Testis (tissue), 3 donors: ENCODE results near the gene THSD4. TPM values are rescaled to one million over a fixed set of nuclear protein-coding genes. Genes with fewer than 3 reads are reported as not detected.
A peak's percentile ranks its signal among the peaks of the same experiment; 100 is the strongest.

Experiments used
- DNase-seq: peaks from one replicate; pipeline ENCODE4 v3.0.0-alpha.2; 2019
- H3K27ac ChIP-seq, 2 donors: fragments of 200-600 bp; sonication (generic); one replicate each; pipeline ENCODE4 v1.5.1; 2019
- H3K27me3 ChIP-seq: fragments of 200-600 bp; sonication (generic); one replicate; pipeline ENCODE4 v1.5.1; 2019
- H3K36me3 ChIP-seq: fragments of 200-600 bp; sonication (generic); one replicate; pipeline ENCODE4 v1.5.1; 2017; ENCODE audit warnings: low read depth; ENCODE audit errors: missing control alignments
- H3K4me1 ChIP-seq: fragments of 200-600 bp; sonication (generic); one replicate; pipeline ENCODE4 v1.5.1; 2019
- H3K4me3 ChIP-seq, 2 donors: fragments of 200-600 bp; sonication (generic); one replicate each; pipeline ENCODE4 v1.5.1; 2017 to 2019
- H3K9me3 ChIP-seq: fragments of 200-600 bp; sonication (generic); one replicate; pipeline ENCODE4 v1.5.1; 2017
- POLR2A ChIP-seq: fragments of 450-650 bp; IDR thresholded peaks from one replicate; pipeline ENCODE4 v1.6.1; 2017; ENCODE audit warnings: antibody characterized with exemption, mild to moderate bottlenecking, moderate library complexity
- whole genome bisulfite sequencing, 2 donors: methylation state at CpG; one replicate each; pipeline ENCODE4 v1.1.5; 2018; 5-methylcytosine and 5-hydroxymethylcytosine counted together
- intact Hi-C: fragments of 100-400 bp; cut with DNase I; formaldehyde crosslinking; loops from one replicate; pipeline ENCODE4 v1.15.1; 2023; ENCODE audit warnings: low total_unique reads
- polyA plus RNA-seq: library from polyadenylated mRNA; stranded (reverse); fragments of 350-450 nt; fragmentation: Illumina TruSeq; extraction: RNeasy Lipid Tissue Mini Kit (QIAGEN cat#74804); gene quantifications from one replicate; pipeline ENCODE4 v1.2.3, GENCODE V29; 2014; ENCODE audit warnings: low read depth, low replicate concordance; ENCODE audit not compliant: insufficient read depth
- total RNA-seq, 2 donors: library from RNA; depleted of rRNA; stranded (reverse); fragments of >200 nt; gene quantifications; one replicate each; pipeline ENCODE4 v1.2.3, GENCODE V29; 2016
- TF ChIP-seq, protein P1 (sequence below), 3 experiments: fragments of 450-650 bp in 2 of 3; fragments of 200-600 bp in 1 of 3; sonication (generic) in 1 of 3; IDR thresholded peaks; one replicate each; pipeline ENCODE4 v1.5.1; 2016 to 2019; ENCODE audit warnings: antibody characterized with exemption in 3 of 3, mild to moderate bottlenecking in 2 of 3, moderate library complexity in 1 of 3

The THSD4 gene
- total and polyA plus RNA-seq, 3 donors from 2014 or later: 14.3 to 21.5 (median 18.2) TPM

DNA sequence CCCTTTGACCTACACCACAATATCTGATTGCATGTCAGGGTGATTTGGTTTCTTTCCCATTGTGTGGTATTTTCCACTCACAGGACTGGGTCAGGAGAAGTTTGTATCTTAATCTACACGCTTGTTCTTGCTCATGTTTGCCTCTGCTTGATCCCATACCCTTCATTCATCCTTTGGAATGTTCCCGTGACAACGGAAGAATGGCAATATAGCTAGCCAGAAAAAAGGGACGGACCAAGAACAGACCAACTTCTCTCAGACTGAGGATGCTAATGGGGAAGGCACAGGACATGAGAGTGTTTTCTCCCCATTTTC lies 7.8 kb upstream of the THSD4 start:
- DNase-seq: no peak
- no peak overlapping the region for H3K27ac ChIP-seq
- no peaks in the 10 kb centered on the region for H3K36me3 ChIP-seq
- no peaks in the 10 kb centered on the region for H3K27me3 ChIP-seq
- 87 to 91% methylated on average over 4 of the region's 4 CpGs for WGBS, 2 donors
- intact Hi-C loops: no loop called here
- H3K4me3 ChIP-seq: no peak overlapping the region
- H3K4me1 ChIP-seq: peaks cover 8% of the 10 kb centered on the region
- no peak for TF ChIP-seq POLR2A
- TF ChIP-seq, protein P1, sequence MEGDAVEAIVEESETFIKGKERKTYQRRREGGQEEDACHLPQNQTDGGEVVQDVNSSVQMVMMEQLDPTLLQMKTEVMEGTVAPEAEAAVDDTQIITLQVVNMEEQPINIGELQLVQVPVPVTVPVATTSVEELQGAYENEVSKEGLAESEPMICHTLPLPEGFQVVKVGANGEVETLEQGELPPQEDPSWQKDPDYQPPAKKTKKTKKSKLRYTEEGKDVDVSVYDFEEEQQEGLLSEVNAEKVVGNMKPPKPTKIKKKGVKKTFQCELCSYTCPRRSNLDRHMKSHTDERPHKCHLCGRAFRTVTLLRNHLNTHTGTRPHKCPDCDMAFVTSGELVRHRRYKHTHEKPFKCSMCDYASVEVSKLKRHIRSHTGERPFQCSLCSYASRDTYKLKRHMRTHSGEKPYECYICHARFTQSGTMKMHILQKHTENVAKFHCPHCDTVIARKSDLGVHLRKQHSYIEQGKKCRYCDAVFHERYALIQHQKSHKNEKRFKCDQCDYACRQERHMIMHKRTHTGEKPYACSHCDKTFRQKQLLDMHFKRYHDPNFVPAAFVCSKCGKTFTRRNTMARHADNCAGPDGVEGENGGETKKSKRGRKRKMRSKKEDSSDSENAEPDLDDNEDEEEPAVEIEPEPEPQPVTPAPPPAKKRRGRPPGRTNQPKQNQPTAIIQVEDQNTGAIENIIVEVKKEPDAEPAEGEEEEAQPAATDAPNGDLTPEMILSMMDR (IDR thresholded peaks at IDR 0.05): no peak
- H3K9me3 ChIP-seq: no peaks in the 10 kb centered on the region

DNA sequence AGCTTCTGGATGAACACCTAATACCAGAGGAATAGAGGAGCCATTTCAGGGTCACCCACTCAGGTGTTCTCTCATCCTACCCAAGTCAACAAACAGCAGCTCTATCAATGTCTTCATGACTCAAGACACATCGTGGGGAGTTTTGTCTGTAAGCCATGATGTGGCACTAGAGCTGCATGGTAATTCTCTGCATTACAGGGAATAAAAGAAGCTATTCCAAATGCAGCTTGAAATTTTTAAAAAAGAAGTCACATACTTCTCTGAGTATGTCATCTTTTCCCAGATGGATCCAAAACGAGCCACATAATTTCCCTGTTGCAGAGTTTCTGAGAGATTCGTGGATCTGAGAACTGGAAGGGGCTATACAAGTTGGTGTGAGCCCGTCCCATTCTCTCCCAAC lies 6.1 kb upstream of the THSD4 start:
- no peak for DNase-seq
- intact Hi-C loops: no loop called here
- H3K4me3 ChIP-seq: no peak overlapping the region
- no peaks in the 10 kb centered on the region for H3K9me3 ChIP-seq
- H3K27ac ChIP-seq: no peak overlapping the region
- H3K36me3 ChIP-seq: no peaks in the 10 kb centered on the region
- 59 to 65% methylated on average over 4 of the region's 4 CpGs for WGBS, 2 donors
- H3K4me1 ChIP-seq: peaks cover 8% of the 10 kb centered on the region
- H3K27me3 ChIP-seq: no peaks in the 10 kb centered on the region
- TF ChIP-seq POLR2A: no peak
- TF ChIP-seq, protein P1 (IDR thresholded peaks at IDR 0.05): no peak

DNA sequence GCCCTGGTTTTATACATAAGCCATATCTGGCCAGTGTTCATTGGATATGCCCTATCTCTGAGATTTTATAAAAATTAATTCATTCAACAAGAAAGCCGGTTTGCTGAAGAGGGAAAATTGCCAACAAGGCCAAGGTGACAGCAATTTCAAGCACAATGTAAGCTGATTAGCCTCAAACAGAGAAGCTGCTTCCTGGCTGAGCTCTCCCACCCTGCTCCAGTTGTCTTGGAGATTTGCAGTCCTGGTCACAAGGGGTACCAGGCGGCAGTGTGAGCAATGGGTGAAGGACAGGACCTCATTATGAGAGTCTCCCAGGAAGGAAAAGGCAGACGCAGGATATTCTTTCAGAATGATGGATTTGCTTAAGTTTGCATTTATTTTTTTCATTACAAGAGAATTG lies 5.4 kb upstream of the THSD4 start:
- H3K36me3 ChIP-seq: no peaks in the 10 kb centered on the region
- WGBS, 2 donors: 35 to 46% methylated on average over 3 of the region's 3 CpGs
- no peak for DNase-seq
- H3K4me1 ChIP-seq: peaks cover 8% of the 10 kb centered on the region
- no peak for TF ChIP-seq POLR2A
- TF ChIP-seq, protein P1 (IDR thresholded peaks at IDR 0.05): no peak
- H3K9me3 ChIP-seq: no peaks in the 10 kb centered on the region
- peak overlapping the region; percentile 4 to 16 for H3K27ac ChIP-seq
- no peaks in the 10 kb centered on the region for H3K27me3 ChIP-seq
- intact Hi-C loops: loop anchor here (10.0 kb wide), 1 partner anchor 335 kb away; no protein-coding TSS in a partner anchor
- no peak overlapping the region for H3K4me3 ChIP-seq

DNA sequence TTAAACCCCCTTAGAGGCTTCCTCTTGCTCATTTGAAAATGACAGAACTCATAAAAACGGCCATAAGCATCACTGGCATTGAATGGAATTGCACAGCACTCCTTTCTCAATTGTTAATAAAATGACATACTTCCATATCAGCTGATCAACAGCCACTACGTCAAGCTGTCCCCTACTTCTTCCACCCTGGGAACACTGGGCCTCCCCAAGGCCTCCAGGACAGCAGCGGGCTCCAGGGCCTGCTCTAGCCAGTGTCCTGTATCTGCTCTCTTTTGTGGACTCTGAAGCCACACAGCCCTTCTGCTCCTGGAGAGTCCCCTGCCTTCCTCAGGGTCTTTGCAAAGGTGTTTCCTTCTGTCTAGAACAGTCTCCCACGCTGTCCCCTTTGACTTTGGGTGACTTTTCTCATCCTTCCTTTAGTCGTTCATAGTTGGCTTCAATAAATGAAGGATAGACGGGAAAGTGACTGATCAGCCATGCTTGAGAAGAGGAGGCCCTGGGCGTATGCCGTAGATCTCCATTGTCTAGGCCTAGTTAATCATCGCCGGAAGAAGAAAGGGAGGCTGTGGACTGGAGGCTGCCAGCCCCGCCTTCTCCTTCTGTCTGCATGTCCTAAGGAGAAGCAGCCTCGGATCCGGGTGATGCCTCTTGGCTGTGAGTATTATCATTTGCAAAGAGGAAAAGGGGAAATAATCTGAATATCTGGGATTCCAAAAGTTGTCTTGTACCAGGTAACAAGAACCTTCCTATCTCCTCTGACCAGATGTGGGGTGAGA lies 4.7 kb upstream of the THSD4 start:
- H3K9me3 ChIP-seq: no peaks in the 10 kb centered on the region
- H3K4me3 ChIP-seq: no peak overlapping the region
- WGBS, 2 donors: 84 to 88% methylated on average over 13 of the region's 13 CpGs
- peaks cover 8% of the 10 kb centered on the region for H3K4me1 ChIP-seq
- no peak for DNase-seq
- H3K36me3 ChIP-seq: no peaks in the 10 kb centered on the region
- TF ChIP-seq POLR2A: no peak
- TF ChIP-seq, protein P1 (IDR thresholded peaks at IDR 0.05): no peak
- no peaks in the 10 kb centered on the region for H3K27me3 ChIP-seq
- peak overlapping the region in 1 of 2 donors; percentile 16 for H3K27ac ChIP-seq
- intact Hi-C loops: loop anchor here (10.0 kb wide), 1 partner anchor 334 kb away; no protein-coding TSS in a partner anchor

DNA sequence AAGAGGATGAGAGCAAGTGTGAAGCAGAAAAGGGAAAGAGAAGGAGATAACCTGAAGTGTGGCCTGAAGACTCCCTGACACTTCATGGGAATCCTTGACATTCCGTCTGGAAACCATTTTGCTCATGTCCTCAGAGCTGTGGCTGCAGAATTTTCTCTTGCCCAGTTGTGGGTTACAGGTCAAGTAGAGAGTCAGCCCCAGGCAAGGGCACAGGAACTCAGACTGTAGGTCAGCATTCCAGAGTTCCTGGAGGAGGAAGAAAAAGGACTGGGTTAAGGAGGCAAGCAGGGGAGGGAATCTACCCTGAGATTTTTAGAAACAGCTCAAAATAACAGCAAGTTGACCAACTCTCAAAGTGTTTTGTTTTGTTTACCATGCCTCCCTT lies 4.1 kb upstream of the THSD4 start:
- intact Hi-C loops: loop anchor here (10.0 kb wide), 1 partner anchor 334 kb away; no protein-coding TSS in a partner anchor
- peaks cover 12% of the 10 kb centered on the region for H3K4me1 ChIP-seq
- 50% methylated on average over 1 of the region's 1 CpG for WGBS, 2 donors
- no peak overlapping the region for H3K27ac ChIP-seq
- H3K9me3 ChIP-seq: no peaks in the 10 kb centered on the region
- TF ChIP-seq, protein P1 (IDR thresholded peaks at IDR 0.05): no peak
- no peak for TF ChIP-seq POLR2A
- no peaks in the 10 kb centered on the region for H3K36me3 ChIP-seq
- no peak for DNase-seq
- H3K4me3 ChIP-seq: no peak overlapping the region
- no peaks in the 10 kb centered on the region for H3K27me3 ChIP-seq
